Neural progenitor cell (in vitro differentiated cells): Measurements from ENCODE around the gene ZBTB20. TPM values are rescaled to one million over a fixed set of nuclear protein-coding genes. Genes with fewer than 3 reads are reported as not detected.

ENCODE experiments used
- DNase-seq: peaks from one replicate; pipeline ENCODE4 v3.0.0-alpha.2; 2016; ENCODE audit warnings: low spot score
- H2AFZ ChIP-seq: fragments of 200-600 bp; sonication (generic); replicated peaks from 2 replicates; pipeline ENCODE4 v1.6.1; 2016; ENCODE audit warnings: antibody characterized with exemption
- H3F3A ChIP-seq: fragments of 200-600 bp; sonication (generic); 2 replicates; pipeline ENCODE4 v1.6.1; 2016; ENCODE audit warnings: antibody characterized with exemption, low read depth
- H3K27ac ChIP-seq: fragments of 200-600 bp; sonication (generic); 2 replicates; pipeline ENCODE4 v1.5.1; 2016; ENCODE audit warnings: mild to moderate bottlenecking
- H3K27me3 ChIP-seq: fragments of 200-600 bp; sonication (generic); 2 replicates; pipeline ENCODE4 v1.6.1; 2016; ENCODE audit warnings: mild to moderate bottlenecking, moderate library complexity
- H3K36me3 ChIP-seq: fragments of 200-600 bp; sonication (generic); 2 replicates; pipeline ENCODE4 v1.5.1; 2016
- H3K4me1 ChIP-seq: fragments of 200-600 bp; sonication (generic); 2 replicates; pipeline ENCODE4 v1.6.1; 2016; ENCODE audit warnings: mixed run types
- H3K4me2 ChIP-seq: fragments of 200-600 bp; sonication (generic); 2 replicates; pipeline ENCODE4 v1.6.1; 2016
- H3K4me3 ChIP-seq: fragments of 200-600 bp; sonication (generic); 2 replicates; pipeline ENCODE4 v1.5.1; 2016
- H3K79me2 ChIP-seq: fragments of 200-600 bp; sonication (generic); 2 replicates; pipeline ENCODE4 v1.6.1; 2016; ENCODE audit warnings: low read depth
- H3K9ac ChIP-seq: fragments of 200-600 bp; sonication (generic); 2 replicates; pipeline ENCODE4 v1.6.1; 2016
- H3K9me3 ChIP-seq: fragments of 200-600 bp; sonication (generic); 2 replicates; pipeline ENCODE4 v1.5.1; 2016; ENCODE audit warnings: low read depth
- H4K20me1 ChIP-seq: fragments of 200-600 bp; sonication (generic); 2 replicates; pipeline ENCODE4 v1.6.1; 2016; ENCODE audit warnings: low read depth
- H3K27ac Mint-ChIP-seq: 3 replicates; pipeline ENCODE4 v1.8.0; 2021; ENCODE audit warnings: mixed read lengths
- H3K27me3 Mint-ChIP-seq: 2 replicates; pipeline ENCODE4 v1.8.0; 2022; ENCODE audit warnings: low read depth, mild to moderate bottlenecking, inconsistent platforms, moderate library complexity, mixed read lengths; ENCODE audit not compliant: insufficient read depth
- H3K36me3 Mint-ChIP-seq: 3 replicates; pipeline ENCODE4 v1.8.0; 2021; ENCODE audit warnings: mixed read lengths
- H3K4me1 Mint-ChIP-seq: 3 replicates; pipeline ENCODE4 v1.8.0; 2021; ENCODE audit warnings: mixed read lengths
- H3K4me3 Mint-ChIP-seq: 3 replicates; pipeline ENCODE4 v1.8.0; 2021; ENCODE audit warnings: mild to moderate bottlenecking, moderate library complexity, mixed read lengths
- H3K9me3 Mint-ChIP-seq: 3 replicates; pipeline ENCODE4 v1.8.0; 2020; ENCODE audit warnings: mixed read lengths
- EZH2 ChIP-seq: fragments of 200-600 bp; sonication (generic); IDR thresholded peaks from 2 replicates; pipeline ENCODE4 v1.6.1; 2017; ENCODE audit warnings: antibody characterized with exemption, mild to moderate bottlenecking, moderate library complexity
- EZH2phosphoT487 ChIP-seq: fragments of 200-600 bp; sonication (generic); IDR thresholded peaks from 2 replicates; pipeline ENCODE4 v1.6.1; 2017; ENCODE audit warnings: antibody characterized with exemption
- total RNA-seq: library from RNA; depleted of rRNA; stranded (reverse); fragments of >200 nt; gene quantifications from 2 replicates; pipeline ENCODE4 v1.2.3, GENCODE V29; 2015; ENCODE audit warnings: low replicate concordance
- TF ChIP-seq, protein P1 (sequence below): fragments of 200-600 bp; sonication (generic); IDR thresholded peaks from 2 replicates; pipeline ENCODE4 v1.5.1; 2017; ENCODE audit warnings: antibody characterized with exemption, mild to moderate bottlenecking

The ZBTB20 gene
- total RNA-seq, 1 donor from 2014 or later, result 1.9 TPM

DNA sequence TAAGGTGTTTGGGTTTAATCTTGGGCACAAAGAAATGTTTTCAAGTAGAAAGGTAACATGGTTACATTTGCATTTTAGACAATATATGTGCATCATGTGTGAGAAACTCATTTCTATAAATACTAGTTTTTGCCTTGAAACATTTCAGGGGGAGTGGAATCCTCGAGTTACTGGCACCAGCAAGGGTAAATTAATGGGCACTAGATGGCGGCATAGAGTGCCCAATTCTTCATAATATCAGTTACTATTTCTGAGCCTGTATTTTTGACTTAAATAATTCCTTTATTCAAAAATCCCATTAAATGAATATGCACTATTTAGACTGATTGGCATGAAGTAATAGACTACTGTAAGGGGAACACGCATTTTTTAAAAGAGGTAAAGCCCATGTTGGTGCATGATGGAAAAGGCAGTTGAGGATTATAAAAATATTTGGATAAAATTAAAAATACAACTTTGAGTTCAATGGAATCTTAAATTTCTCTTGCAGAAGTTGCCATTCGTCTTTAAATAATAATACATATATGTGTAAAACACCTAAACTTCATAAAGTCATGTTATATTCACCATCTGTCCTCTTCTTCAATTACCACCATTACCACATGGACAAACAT lies 106.3 kb downstream of the ZBTB20 start:
- DNase-seq, result peak; percentile 23
- H3K27me3 Mint-ChIP-seq, result no peaks in the 10 kb centered on the region
- no peaks in the 10 kb centered on the region for H3K79me2 ChIP-seq
- no peaks in the 10 kb centered on the region for H3K9me3 Mint-ChIP-seq
- no peaks in the 10 kb centered on the region for H3K27me3 ChIP-seq
- no peak overlapping the region for H3K9ac ChIP-seq
- H3K4me1 Mint-ChIP-seq, result no peaks in the 10 kb centered on the region
- no peak overlapping the region for H3K27ac ChIP-seq
- no peak overlapping the region for H3K4me3 ChIP-seq
- no peak overlapping the region for H2AFZ ChIP-seq
- H3F3A ChIP-seq, result no peaks in the 10 kb centered on the region
- no peak overlapping the region for H3K4me2 ChIP-seq
- no peaks in the 10 kb centered on the region for H3K9me3 ChIP-seq
- no peaks in the 10 kb centered on the region for H3K4me1 ChIP-seq
- no peak overlapping the region for H3K27ac Mint-ChIP-seq
- TF ChIP-seq, protein P1, sequence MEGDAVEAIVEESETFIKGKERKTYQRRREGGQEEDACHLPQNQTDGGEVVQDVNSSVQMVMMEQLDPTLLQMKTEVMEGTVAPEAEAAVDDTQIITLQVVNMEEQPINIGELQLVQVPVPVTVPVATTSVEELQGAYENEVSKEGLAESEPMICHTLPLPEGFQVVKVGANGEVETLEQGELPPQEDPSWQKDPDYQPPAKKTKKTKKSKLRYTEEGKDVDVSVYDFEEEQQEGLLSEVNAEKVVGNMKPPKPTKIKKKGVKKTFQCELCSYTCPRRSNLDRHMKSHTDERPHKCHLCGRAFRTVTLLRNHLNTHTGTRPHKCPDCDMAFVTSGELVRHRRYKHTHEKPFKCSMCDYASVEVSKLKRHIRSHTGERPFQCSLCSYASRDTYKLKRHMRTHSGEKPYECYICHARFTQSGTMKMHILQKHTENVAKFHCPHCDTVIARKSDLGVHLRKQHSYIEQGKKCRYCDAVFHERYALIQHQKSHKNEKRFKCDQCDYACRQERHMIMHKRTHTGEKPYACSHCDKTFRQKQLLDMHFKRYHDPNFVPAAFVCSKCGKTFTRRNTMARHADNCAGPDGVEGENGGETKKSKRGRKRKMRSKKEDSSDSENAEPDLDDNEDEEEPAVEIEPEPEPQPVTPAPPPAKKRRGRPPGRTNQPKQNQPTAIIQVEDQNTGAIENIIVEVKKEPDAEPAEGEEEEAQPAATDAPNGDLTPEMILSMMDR, result peak; percentile 81
- no peak for TF ChIP-seq EZH2phosphoT487
- H3K4me3 Mint-ChIP-seq, result no peak overlapping the region
- H4K20me1 ChIP-seq, result no peaks in the 10 kb centered on the region
- no peaks in the 10 kb centered on the region for H3K36me3 Mint-ChIP-seq
- no peaks in the 10 kb centered on the region for H3K36me3 ChIP-seq

DNA sequence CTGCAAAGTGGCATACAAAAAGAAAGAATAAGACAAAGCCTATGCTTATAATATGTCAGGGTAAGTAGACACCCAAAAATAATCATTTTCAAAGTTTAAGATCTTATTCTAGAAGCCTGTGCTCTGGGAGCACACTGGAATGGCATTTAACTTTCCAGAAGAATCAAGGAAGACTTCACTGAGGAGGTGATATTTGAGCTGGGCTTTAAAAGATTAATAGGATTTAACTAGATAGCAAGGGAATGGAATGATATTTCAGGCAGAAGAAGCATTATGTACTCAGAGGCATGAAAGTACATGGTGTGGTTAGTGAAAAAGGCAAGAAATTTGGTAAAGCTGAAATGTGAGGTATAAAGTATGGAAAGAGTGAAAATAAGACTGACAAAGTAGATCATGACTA lies 106.8 kb downstream of the ZBTB20 start:
- no peaks in the 10 kb centered on the region for H3K79me2 ChIP-seq
- H3K36me3 ChIP-seq, result no peaks in the 10 kb centered on the region
- H3K4me1 ChIP-seq, result no peaks in the 10 kb centered on the region
- Mint-ChIP-seq H3K36me3 (no peaks in the 10 kb centered on the region), H3K9me3 (peaks cover 3% of the 10 kb centered on the region), H3K27me3 (no peaks in the 10 kb centered on the region), H3K27ac (no peak overlapping the region), H3K4me1 (no peaks in the 10 kb centered on the region), H3K4me3 (no peak overlapping the region)
- no peak overlapping the region for H3K27ac ChIP-seq
- no peaks in the 10 kb centered on the region for H3F3A ChIP-seq
- no peak overlapping the region for H3K4me2 ChIP-seq
- H4K20me1 ChIP-seq, result no peaks in the 10 kb centered on the region
- H3K4me3 ChIP-seq, result no peak overlapping the region
- H3K9ac ChIP-seq, result no peak overlapping the region
- no peaks in the 10 kb centered on the region for H3K27me3 ChIP-seq
- H2AFZ ChIP-seq, result no peak overlapping the region
- H3K9me3 ChIP-seq, result no peaks in the 10 kb centered on the region
- TF ChIP-seq EZH2phosphoT487 (no peak), EZH2 (no peak)
- TF ChIP-seq, protein P1, result no peak
- no peak for DNase-seq

DNA sequence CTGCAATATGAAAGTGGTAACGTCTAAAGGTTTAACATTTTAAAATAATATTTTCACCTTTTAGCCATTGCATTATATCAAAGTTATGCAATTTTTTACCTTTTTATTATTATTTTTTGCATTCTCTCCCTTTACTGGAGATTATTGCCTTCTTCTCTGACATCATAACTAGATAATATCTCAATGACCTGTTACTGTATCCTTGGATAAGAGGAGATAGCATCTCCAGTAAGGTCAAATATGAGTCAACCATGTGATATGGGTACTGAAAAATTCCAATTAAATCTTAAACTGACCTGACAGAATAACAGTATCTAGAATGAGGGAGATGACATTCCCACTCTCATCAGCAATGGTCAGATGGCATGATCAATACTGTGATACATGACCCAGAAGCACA lies 108.3 kb downstream of the ZBTB20 start:
- Histone ChIP-seq H3K36me3 (no peaks in the 10 kb centered on the region), H3F3A (no peaks in the 10 kb centered on the region), H3K79me2 (no peaks in the 10 kb centered on the region), H4K20me1 (no peaks in the 10 kb centered on the region), H3K4me1 (no peaks in the 10 kb centered on the region), H3K9ac (no peak overlapping the region), H3K27me3 (no peaks in the 10 kb centered on the region), H3K9me3 (peaks cover 5% of the 10 kb centered on the region), H3K4me2 (no peak overlapping the region), H2AFZ (no peak overlapping the region), H3K4me3 (no peak overlapping the region), H3K27ac (no peak overlapping the region)
- H3K27me3 Mint-ChIP-seq, result no peaks in the 10 kb centered on the region
- H3K4me1 Mint-ChIP-seq, result no peaks in the 10 kb centered on the region
- H3K4me3 Mint-ChIP-seq, result no peak overlapping the region
- H3K27ac Mint-ChIP-seq, result no peak overlapping the region
- no peak for TF ChIP-seq EZH2
- TF ChIP-seq, protein P1, result no peak
- no peak for TF ChIP-seq EZH2phosphoT487
- no peak for DNase-seq
- H3K36me3 Mint-ChIP-seq, result peaks cover 3% of the 10 kb centered on the region
- peaks cover 12% of the 10 kb centered on the region for H3K9me3 Mint-ChIP-seq
